A549 (cell line): ENCODE data around the gene AP2B1.

Source experiments
- BHLHE40 ChIP-seq: IDR thresholded peaks from 2 replicates; pipeline ENCODE4 v1.6.1; 2012; ENCODE audit warnings: low read depth, low read length, inconsistent platforms
- CEBPB ChIP-seq, 2 experiments: fragments of >200 bp in 1 of 2; sonication (Bioruptor Twin) in 1 of 2; formaldehyde crosslinking in 1 of 2; IDR thresholded peaks; 2 replicates each; pipeline ENCODE4 v1.6.1; 2012 to 2016
- CHD2 ChIP-seq: fragments of 150-350 bp; IDR thresholded peaks from 2 replicates; pipeline ENCODE4 v1.6.1; 2014; ENCODE audit warnings: low read length; ENCODE audit not compliant: partially characterized antibody
- EP300 ChIP-seq, 2 experiments: fragments of >200 bp; sonication (Bioruptor Twin); formaldehyde crosslinking; IDR thresholded peaks; 2 replicates in 1 of 2; 3 replicates in 1 of 2; pipeline ENCODE4 v1.6.1; 2016 to 2017
- PBX3 ChIP-seq: IDR thresholded peaks from 2 replicates; pipeline ENCODE4 v1.6.1; 2012
- POLR2A ChIP-seq: IDR thresholded peaks from 2 replicates; pipeline ENCODE4 v1.6.1; 2012; ENCODE audit warnings: mild to moderate bottlenecking, low read length
- SMC3 ChIP-seq: fragments of >200 bp; sonication (Bioruptor Twin); formaldehyde crosslinking; IDR thresholded peaks from 3 replicates; pipeline ENCODE4 v1.6.1; 2018; ENCODE audit warnings: inconsistent platforms
- TF ChIP-seq, protein P1 (sequence below): fragments of >200 bp; sonication (Bioruptor Twin); formaldehyde crosslinking; IDR thresholded peaks from 3 replicates; pipeline ENCODE4 v1.5.1; 2016
- TF ChIP-seq, protein P2 (sequence below): fragments of 200-600 bp; sonication (generic); IDR thresholded peaks from 2 replicates; pipeline ENCODE4 v1.6.1; 2016; ENCODE audit warnings: antibody characterized with exemption, mild to moderate bottlenecking, moderate library complexity
- TF ChIP-seq, protein P3 (sequence below): fragments of 450-650 bp; IDR thresholded peaks from 2 replicates; pipeline ENCODE4 v1.6.1; 2014; ENCODE audit warnings: antibody characterized with exemption

DNA sequence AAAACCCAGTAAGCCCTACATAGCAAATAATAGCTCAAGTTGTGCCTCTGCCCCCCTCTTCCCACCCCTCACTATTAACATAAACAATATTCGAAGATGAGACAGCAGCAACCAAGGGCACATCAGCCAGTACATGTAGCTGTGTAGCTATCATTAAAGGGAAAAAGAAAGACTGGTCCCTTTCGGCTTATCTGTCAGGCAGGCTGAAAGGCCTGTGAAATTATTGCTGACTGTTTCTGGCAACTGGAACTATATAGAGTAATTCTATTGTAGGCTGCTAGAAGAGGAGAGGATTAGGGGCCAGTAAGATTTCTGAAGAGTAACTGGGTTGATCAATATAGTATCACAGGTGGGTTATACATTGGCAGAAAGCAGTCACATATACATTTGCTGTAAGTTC is 107.8 kb downstream of the AP2B1 start:
- TF ChIP-seq, protein P1, sequence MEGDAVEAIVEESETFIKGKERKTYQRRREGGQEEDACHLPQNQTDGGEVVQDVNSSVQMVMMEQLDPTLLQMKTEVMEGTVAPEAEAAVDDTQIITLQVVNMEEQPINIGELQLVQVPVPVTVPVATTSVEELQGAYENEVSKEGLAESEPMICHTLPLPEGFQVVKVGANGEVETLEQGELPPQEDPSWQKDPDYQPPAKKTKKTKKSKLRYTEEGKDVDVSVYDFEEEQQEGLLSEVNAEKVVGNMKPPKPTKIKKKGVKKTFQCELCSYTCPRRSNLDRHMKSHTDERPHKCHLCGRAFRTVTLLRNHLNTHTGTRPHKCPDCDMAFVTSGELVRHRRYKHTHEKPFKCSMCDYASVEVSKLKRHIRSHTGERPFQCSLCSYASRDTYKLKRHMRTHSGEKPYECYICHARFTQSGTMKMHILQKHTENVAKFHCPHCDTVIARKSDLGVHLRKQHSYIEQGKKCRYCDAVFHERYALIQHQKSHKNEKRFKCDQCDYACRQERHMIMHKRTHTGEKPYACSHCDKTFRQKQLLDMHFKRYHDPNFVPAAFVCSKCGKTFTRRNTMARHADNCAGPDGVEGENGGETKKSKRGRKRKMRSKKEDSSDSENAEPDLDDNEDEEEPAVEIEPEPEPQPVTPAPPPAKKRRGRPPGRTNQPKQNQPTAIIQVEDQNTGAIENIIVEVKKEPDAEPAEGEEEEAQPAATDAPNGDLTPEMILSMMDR: no peak
- TF ChIP-seq EP300 (IDR thresholded peaks at IDR 0.05) (no peak), CHD2 (no peak), SMC3 (no peak), CEBPB (IDR thresholded peaks at IDR 0.05) (no peak), POLR2A (no peak), PBX3 (no peak), BHLHE40 (no peak)
- TF ChIP-seq, protein P2, sequence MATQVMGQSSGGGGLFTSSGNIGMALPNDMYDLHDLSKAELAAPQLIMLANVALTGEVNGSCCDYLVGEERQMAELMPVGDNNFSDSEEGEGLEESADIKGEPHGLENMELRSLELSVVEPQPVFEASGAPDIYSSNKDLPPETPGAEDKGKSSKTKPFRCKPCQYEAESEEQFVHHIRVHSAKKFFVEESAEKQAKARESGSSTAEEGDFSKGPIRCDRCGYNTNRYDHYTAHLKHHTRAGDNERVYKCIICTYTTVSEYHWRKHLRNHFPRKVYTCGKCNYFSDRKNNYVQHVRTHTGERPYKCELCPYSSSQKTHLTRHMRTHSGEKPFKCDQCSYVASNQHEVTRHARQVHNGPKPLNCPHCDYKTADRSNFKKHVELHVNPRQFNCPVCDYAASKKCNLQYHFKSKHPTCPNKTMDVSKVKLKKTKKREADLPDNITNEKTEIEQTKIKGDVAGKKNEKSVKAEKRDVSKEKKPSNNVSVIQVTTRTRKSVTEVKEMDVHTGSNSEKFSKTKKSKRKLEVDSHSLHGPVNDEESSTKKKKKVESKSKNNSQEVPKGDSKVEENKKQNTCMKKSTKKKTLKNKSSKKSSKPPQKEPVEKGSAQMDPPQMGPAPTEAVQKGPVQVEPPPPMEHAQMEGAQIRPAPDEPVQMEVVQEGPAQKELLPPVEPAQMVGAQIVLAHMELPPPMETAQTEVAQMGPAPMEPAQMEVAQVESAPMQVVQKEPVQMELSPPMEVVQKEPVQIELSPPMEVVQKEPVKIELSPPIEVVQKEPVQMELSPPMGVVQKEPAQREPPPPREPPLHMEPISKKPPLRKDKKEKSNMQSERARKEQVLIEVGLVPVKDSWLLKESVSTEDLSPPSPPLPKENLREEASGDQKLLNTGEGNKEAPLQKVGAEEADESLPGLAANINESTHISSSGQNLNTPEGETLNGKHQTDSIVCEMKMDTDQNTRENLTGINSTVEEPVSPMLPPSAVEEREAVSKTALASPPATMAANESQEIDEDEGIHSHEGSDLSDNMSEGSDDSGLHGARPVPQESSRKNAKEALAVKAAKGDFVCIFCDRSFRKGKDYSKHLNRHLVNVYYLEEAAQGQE: no peak
- TF ChIP-seq, protein P3, sequence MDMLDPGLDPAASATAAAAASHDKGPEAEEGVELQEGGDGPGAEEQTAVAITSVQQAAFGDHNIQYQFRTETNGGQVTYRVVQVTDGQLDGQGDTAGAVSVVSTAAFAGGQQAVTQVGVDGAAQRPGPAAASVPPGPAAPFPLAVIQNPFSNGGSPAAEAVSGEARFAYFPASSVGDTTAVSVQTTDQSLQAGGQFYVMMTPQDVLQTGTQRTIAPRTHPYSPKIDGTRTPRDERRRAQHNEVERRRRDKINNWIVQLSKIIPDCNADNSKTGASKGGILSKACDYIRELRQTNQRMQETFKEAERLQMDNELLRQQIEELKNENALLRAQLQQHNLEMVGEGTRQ: no peak
